Tibial nerve (tissue), 4 donors: ENCODE measurements around the gene DNM1.

Experiments
- EP300 ChIP-seq, 2 donors: sonication (generic); formaldehyde crosslinking; IDR thresholded peaks; one replicate each; pipeline ENCODE4 v1.6.1; 2017; ENCODE audit warnings: antibody characterized with exemption in 2 of 2, mild to moderate bottlenecking in 1 of 2
- POLR2A ChIP-seq, 2 donors: fragments of 450-650 bp; IDR thresholded peaks; one replicate each; pipeline ENCODE4 v1.6.1; 2017; ENCODE audit warnings: antibody characterized with exemption in 2 of 2, mild to moderate bottlenecking in 2 of 2, moderate library complexity in 2 of 2
- TF ChIP-seq, protein P1 (sequence below), 5 experiments: fragments of 200-600 bp in 3 of 5; fragments of 450-650 bp in 2 of 5; sonication (generic) in 3 of 5; IDR thresholded peaks; one replicate each; pipeline ENCODE4 v1.5.1; 2016 to 2019; ENCODE audit warnings: antibody characterized with exemption in 5 of 5, mild to moderate bottlenecking in 3 of 5, moderate library complexity in 2 of 5

DNA sequence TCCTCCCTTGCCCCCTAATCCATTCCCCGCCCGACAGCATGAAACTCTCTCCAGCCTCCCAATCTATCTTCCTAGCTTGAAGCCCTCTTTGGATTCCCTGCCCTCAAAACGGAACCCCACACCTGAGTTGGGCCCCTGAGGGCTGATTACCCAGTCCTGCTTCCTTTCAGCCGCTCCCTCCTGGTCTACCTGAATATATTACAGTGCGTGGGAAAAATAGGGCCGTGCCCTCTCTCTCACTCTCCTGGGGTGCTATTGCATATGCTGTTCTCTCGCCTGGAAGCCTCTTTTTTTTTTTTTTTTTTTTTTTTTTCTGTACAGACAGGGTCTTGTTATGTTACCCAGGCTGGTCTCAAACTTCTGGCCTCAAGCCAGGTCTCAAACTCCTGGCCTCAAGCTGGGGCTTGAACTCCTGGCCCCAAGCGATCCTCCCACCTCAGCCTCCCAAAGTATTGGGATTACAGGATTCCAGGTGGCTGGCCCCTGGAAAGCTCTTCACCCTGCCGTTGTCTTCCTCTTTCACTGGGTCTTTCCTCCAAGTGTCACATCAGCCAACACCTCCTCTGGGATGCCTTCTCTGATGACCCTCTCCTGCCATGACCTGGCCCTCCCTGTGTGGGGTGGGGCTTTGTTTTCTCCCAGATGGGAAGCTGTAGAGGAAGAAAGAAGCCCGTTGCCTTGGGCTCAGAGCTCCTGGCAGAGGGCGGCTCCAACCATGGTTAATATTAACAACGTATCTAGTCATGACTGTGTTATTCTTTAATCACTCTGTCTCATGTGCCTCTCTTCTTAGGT is 8.2 kb downstream of the DNM1 start:
- TF ChIP-seq, protein P1, sequence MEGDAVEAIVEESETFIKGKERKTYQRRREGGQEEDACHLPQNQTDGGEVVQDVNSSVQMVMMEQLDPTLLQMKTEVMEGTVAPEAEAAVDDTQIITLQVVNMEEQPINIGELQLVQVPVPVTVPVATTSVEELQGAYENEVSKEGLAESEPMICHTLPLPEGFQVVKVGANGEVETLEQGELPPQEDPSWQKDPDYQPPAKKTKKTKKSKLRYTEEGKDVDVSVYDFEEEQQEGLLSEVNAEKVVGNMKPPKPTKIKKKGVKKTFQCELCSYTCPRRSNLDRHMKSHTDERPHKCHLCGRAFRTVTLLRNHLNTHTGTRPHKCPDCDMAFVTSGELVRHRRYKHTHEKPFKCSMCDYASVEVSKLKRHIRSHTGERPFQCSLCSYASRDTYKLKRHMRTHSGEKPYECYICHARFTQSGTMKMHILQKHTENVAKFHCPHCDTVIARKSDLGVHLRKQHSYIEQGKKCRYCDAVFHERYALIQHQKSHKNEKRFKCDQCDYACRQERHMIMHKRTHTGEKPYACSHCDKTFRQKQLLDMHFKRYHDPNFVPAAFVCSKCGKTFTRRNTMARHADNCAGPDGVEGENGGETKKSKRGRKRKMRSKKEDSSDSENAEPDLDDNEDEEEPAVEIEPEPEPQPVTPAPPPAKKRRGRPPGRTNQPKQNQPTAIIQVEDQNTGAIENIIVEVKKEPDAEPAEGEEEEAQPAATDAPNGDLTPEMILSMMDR (IDR thresholded peaks at IDR 0.05): no peak
- TF ChIP-seq EP300 (IDR thresholded peaks at IDR 0.05): no peak
- no peak for TF ChIP-seq POLR2A (IDR thresholded peaks at IDR 0.05)
